ENCODE data around the gene SIAH2. TPM values are rescaled to one million over a fixed set of nuclear protein-coding genes. Genes with fewer than 3 reads are reported as not detected.

Gene SIAH2
- total RNA-seq, 1 donor from 2014 or later = 39.7 TPM

DNA sequence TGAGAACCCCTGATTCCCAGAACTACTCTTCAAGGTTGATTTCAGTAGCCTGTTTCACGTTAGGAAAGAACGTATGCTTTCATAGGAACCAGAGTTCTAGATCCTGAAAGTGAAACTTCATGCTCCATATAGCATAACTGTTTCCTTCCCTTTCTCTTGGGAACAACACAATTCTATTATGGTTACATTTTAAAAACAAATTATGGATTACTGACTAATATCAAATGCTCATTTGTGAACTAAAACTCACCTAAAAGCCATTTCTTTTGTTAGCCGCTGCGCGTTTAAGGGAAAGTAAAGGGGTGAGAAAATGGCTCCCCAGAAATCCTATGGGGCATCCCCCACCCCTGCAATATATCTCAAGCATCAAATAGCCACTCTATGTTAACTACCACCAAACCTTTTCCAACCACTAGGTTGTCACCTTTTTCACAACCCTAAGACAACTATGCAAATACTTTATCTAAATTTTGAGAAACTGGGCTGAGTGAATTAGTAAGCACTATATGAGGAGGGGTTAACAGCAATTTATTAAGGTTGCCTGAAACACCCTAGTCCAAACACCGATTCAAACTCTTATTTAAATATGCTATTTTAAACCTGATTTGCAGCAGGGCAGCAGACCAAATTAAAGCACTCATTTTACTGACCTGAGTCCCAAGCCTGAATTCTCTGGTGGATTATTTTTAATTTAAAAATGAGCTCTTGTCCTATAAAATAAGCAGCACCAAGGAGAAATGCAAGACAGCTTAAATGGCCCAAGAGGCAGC, 2.4 kb downstream of the SIAH2 start:
- no peak for DNase-seq (ENCODE audit: low spot score)
- Mint-ChIP-seq H3K27me3 (ENCODE audit: low read depth) (no peaks in the 10 kb centered on the region), H3K27ac (ENCODE audit: unreplicated experiment) (peak overlapping the region; percentile 50), H3K9me3 (ENCODE audit: low read depth) (no peaks in the 10 kb centered on the region), H3K36me3 (ENCODE audit: low read depth) (peaks cover 1% of the 10 kb centered on the region), H3K4me3 (ENCODE audit: unreplicated experiment) (peak overlapping the region; percentile 88), H3K4me1 (ENCODE audit: low read depth) (peaks cover 71% of the 10 kb centered on the region)
- TF ChIP-seq CTCF (IDR thresholded peaks at IDR 0.05) = no peak

DNA sequence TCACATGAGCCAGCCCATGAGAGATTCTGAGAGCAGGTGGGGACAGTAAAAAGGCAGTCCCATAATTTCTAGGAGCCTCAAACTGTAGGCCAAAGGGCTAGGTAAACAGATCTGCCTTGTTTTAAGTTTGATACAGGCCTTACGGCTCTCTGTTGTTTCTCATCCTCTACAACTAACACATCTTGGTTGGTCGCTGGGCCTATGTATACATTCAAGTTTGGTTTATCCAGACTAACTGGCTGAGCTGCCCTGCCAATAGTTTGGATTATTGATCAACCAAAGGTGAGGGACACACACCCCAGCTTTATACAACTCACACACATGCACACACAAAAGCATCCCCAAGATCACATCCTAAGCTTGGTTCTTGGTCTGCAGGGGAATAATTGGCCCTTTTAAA, 3.0 kb downstream of the SIAH2 start:
- peaks cover 71% of the 10 kb centered on the region for H3K4me1 Mint-ChIP-seq (ENCODE audit: low read depth)
- H3K36me3 Mint-ChIP-seq (ENCODE audit: low read depth) = peaks cover 3% of the 10 kb centered on the region
- no peak for TF ChIP-seq CTCF (IDR thresholded peaks at IDR 0.05)
- H3K27me3 Mint-ChIP-seq (ENCODE audit: low read depth) = no peaks in the 10 kb centered on the region
- peak overlapping the region; percentile 88 for H3K4me3 Mint-ChIP-seq (ENCODE audit: unreplicated experiment)
- DNase-seq (ENCODE audit: low spot score) = no peak
- no peak overlapping the region for H3K27ac Mint-ChIP-seq (ENCODE audit: unreplicated experiment)
- H3K9me3 Mint-ChIP-seq (ENCODE audit: low read depth) = no peaks in the 10 kb centered on the region

- H3K9me3 Mint-ChIP-seq (ENCODE audit: low read depth) = no peaks in the 10 kb centered on the region
- peaks cover 3% of the 10 kb centered on the region for H3K36me3 Mint-ChIP-seq (ENCODE audit: low read depth)
- no peaks in the 10 kb centered on the region for H3K27me3 Mint-ChIP-seq (ENCODE audit: low read depth)
- TF ChIP-seq CTCF (IDR thresholded peaks at IDR 0.05) = no peak
- H3K4me1 Mint-ChIP-seq (ENCODE audit: low read depth) = peaks cover 66% of the 10 kb centered on the region
- H3K4me3 Mint-ChIP-seq (ENCODE audit: unreplicated experiment) = no peak overlapping the region
- no peak for DNase-seq (ENCODE audit: low spot score)
- H3K27ac Mint-ChIP-seq (ENCODE audit: unreplicated experiment) = no peak overlapping the region
Measured at GRCh38 chr3:150759319-150759718, 3.6 kb downstream of the SIAH2 start.

GRCh38 chr3:150757768-150758167, 5.2 kb downstream of the SIAH2 start:
- Mint-ChIP-seq H3K4me1 (ENCODE audit: low read depth) (peaks cover 62% of the 10 kb centered on the region), H3K4me3 (ENCODE audit: unreplicated experiment) (no peak overlapping the region), H3K27ac (ENCODE audit: unreplicated experiment) (peak overlapping the region; percentile 75), H3K9me3 (ENCODE audit: low read depth) (no peaks in the 10 kb centered on the region), H3K36me3 (ENCODE audit: low read depth) (peaks cover 3% of the 10 kb centered on the region), H3K27me3 (ENCODE audit: low read depth) (no peaks in the 10 kb centered on the region)
- TF ChIP-seq CTCF (IDR thresholded peaks at IDR 0.05) = no peak
- DNase-seq (ENCODE audit: low spot score) = no peak

GRCh38 chr3:150757364-150757763, 5.6 kb downstream of the SIAH2 start:
- H3K36me3 Mint-ChIP-seq (ENCODE audit: low read depth) = peaks cover 5% of the 10 kb centered on the region
- peak overlapping the region; percentile 57 for H3K27ac Mint-ChIP-seq (ENCODE audit: unreplicated experiment)
- no peak for DNase-seq (ENCODE audit: low spot score)
- no peaks in the 10 kb centered on the region for H3K27me3 Mint-ChIP-seq (ENCODE audit: low read depth)
- no peak for TF ChIP-seq CTCF (IDR thresholded peaks at IDR 0.05)
- no peak overlapping the region for H3K4me3 Mint-ChIP-seq (ENCODE audit: unreplicated experiment)
- peaks cover 65% of the 10 kb centered on the region for H3K4me1 Mint-ChIP-seq (ENCODE audit: low read depth)
- H3K9me3 Mint-ChIP-seq (ENCODE audit: low read depth) = no peaks in the 10 kb centered on the region
